ENCODE results near the gene DPM1. TPM values are rescaled to one million over a fixed set of nuclear protein-coding genes. Genes with fewer than 3 reads are reported as not detected.

Gene DPM1
- total and polyA plus RNA-seq, 2 of the 8 experiments (the other 6 are each of a cell fraction or from before 2014, with no cell fraction given) = 42.3 to 57.0 TPM

- CTCF ChIA-PET (ENCODE audit: partially characterized antibody) = interaction anchor here (0.7 to 1.3 kb wide), 3 partner anchors 36 to 142 kb away, joined by 3 to 4 read pairs (median 3); no protein-coding TSS in a partner anchor
- Histone ChIP-seq H3K4me1 (replicated peaks in 1 of 4; ENCODE audit: control insufficient read depth in 3 of 4, insufficient read depth in 4 of 4, low read length in 3 of 4) (peaks cover 4 to 17% (median 9%) of the 10 kb centered on the region in 4 experiments; a peak in 6 of 7 replicates), H3K4me3 (ENCODE audit: extremely low read depth in 1 of 4, insufficient read depth in 2 of 4, low read depth in 3 of 4, low read length in 4 of 4) (no peak overlapping the region), H2BK120ac (replicated peaks; ENCODE audit: low read depth, low read length) (no peak overlapping the region), H3K79me1 (ENCODE audit: low read depth, low read length) (no peaks in the 10 kb centered on the region), H3K14ac (ENCODE audit: insufficient read length) (no peak overlapping the region), H4K5ac (ENCODE audit: insufficient read length, low read depth, low read length) (no peak overlapping the region), H3K9ac (replicated peaks in 1 of 4; ENCODE audit: extremely low read depth in 1 of 4, low read depth in 3 of 4, low read length in 3 of 4) (no peak overlapping the region), H2BK12ac (ENCODE audit: low read depth, low read length) (no peak overlapping the region), H2BK15ac (ENCODE audit: low read length) (no peak overlapping the region), H3K4me2 (ENCODE audit: insufficient read depth in 1 of 2, low read depth in 2 of 2, low read length in 2 of 2) (no peak overlapping the region; a peak in 1 of 4 replicates), H3K36me3 (ENCODE audit: control insufficient read depth in 2 of 4, insufficient read depth in 4 of 4, low read length in 3 of 4) (peaks cover 15 to 48% (median 32%) of the 10 kb centered on the region in 4 experiments; a peak in 7 of 8 replicates), H2AK5ac (ENCODE audit: low read depth, low read length) (no peak overlapping the region), H4K20me1 (replicated peaks in 1 of 2; ENCODE audit: control insufficient read depth in 1 of 2, insufficient read depth in 2 of 2, low read length in 2 of 2) (peaks cover 9 to 13% of the 10 kb centered on the region in 2 experiments), H2BK20ac (ENCODE audit: low read length) (no peak overlapping the region), H3K56ac (replicated peaks; ENCODE audit: insufficient read length, low read depth, low read length) (no peak overlapping the region), H3K27me3 (replicated peaks in 1 of 4; ENCODE audit: control insufficient read depth in 3 of 4, extremely low read depth in 1 of 4, insufficient read depth in 3 of 4, low read length in 3 of 4) (no peaks in the 10 kb centered on the region), H3K23ac (ENCODE audit: insufficient read length) (no peak overlapping the region), H3K9me3 (ENCODE audit: insufficient read depth in 2 of 2, low read depth in 1 of 2, low read length in 1 of 2) (no peaks in the 10 kb centered on the region), H3K27ac (ENCODE audit: low read depth, low read length) (no peak overlapping the region), H3K23me2 (ENCODE audit: low read depth, low read length) (peaks cover 4% of the 10 kb centered on the region; the same call in 1 of the 2 replicates), H2BK5ac (ENCODE audit: low read depth, low read length) (no peak overlapping the region), H4K8ac (ENCODE audit: extremely low read depth, insufficient read depth, low read length) (no peak overlapping the region), H3K79me2 (ENCODE audit: control insufficient read depth in 1 of 2, insufficient read depth in 2 of 2, low read length in 2 of 2) (peaks cover 18 to 27% of the 10 kb centered on the region in 2 experiments), H3K18ac (ENCODE audit: extremely low read depth, low read length) (no peak overlapping the region), H3K4ac (replicated peaks; ENCODE audit: insufficient read length, low read depth, low read length) (no peak overlapping the region), H2AFZ (ENCODE audit: low read length) (no peak overlapping the region), H4K91ac (replicated peaks; ENCODE audit: insufficient read length, low read length) (no peak overlapping the region)
- DNase-seq (ENCODE audit: low read depth in 1 of 2, low spot score in 2 of 2) = no peak
- FAIRE-seq = no peak
- 90% methylated on average over 1 of the region's 1 CpG; no CpG with 5 or more reads in 1 of the 2 experiments for WGBS, 2 experiments (ENCODE audit: extremely low coverage in 1 of 2, insufficient coverage in 1 of 2, insufficient read length in 1 of 2, insufficient replicate concordance in 2 of 2, low coverage in 1 of 2, low lambda C conversion rate in 2 of 2, missing lambda C conversion rate in 1 of 2)
- POLR2A ChIA-PET (ENCODE audit: partially characterized antibody) = interaction anchor here (0.7 to 13.9 kb wide), 11 partner anchors 10 to 289 kb away, joined by 3 to 206 read pairs (median 5); partner anchors contain the start of genes BCAS4, DPM1 and MOCS3
- TF ChIP-seq EP300 (IDR thresholded peaks at IDR 0.05; ENCODE audit: borderline replicate concordance in 1 of 2, low read depth in 2 of 2, low read length in 2 of 2) (no peak), KDM1A (IDR thresholded peaks at IDR 0.05; ENCODE audit: borderline replicate concordance, low read length) (no peak), CHD1 (IDR thresholded peaks at IDR 0.05; ENCODE audit: low read depth, low read length) (no peak)
Measured at GRCh38 chr20:50932691-50933280, 25.5 kb downstream of the DPM1 start.
